Smooth muscle cell of the umbilical artery (primary cell): ENCODE measurements around the gene GPAM. TPM values are rescaled to one million over a fixed set of nuclear protein-coding genes. Genes with fewer than 3 reads are reported as not detected.

Experiments used
- total RNA-seq: library from RNA; depleted of rRNA; stranded (reverse); fragments of >200 nt; gene quantifications from 2 replicates; pipeline ENCODE4 v1.2.3, GENCODE V29; 2014

The GPAM gene, protein sequence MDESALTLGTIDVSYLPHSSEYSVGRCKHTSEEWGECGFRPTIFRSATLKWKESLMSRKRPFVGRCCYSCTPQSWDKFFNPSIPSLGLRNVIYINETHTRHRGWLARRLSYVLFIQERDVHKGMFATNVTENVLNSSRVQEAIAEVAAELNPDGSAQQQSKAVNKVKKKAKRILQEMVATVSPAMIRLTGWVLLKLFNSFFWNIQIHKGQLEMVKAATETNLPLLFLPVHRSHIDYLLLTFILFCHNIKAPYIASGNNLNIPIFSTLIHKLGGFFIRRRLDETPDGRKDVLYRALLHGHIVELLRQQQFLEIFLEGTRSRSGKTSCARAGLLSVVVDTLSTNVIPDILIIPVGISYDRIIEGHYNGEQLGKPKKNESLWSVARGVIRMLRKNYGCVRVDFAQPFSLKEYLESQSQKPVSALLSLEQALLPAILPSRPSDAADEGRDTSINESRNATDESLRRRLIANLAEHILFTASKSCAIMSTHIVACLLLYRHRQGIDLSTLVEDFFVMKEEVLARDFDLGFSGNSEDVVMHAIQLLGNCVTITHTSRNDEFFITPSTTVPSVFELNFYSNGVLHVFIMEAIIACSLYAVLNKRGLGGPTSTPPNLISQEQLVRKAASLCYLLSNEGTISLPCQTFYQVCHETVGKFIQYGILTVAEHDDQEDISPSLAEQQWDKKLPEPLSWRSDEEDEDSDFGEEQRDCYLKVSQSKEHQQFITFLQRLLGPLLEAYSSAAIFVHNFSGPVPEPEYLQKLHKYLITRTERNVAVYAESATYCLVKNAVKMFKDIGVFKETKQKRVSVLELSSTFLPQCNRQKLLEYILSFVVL
- 14.5 and 61.5 TPM in 2 replicates for total RNA-seq

GRCh38 chr10:112183329-112184051 is at the start of gene GPAM:
Gene GPAM (minus strand): TSS chr10:112183765. CDS start chr10:112181784, 1,981 bp downstream.

Other genes starting within 250 kb of the GPAM start
- not detected in 2 replicates for gene TECTB, start 99.6 kb upstream of the GPAM start, total RNA-seq
- 0.30 and 0.46 TPM in 2 replicates for gene ACSL5, start 190.4 kb upstream of the GPAM start, total RNA-seq